Loucy (cell line): ENCODE data around the gene SAP25.

Experiments used
- H2AFZ ChIP-seq: fragments of 200-600 bp; sonication (generic); 2 replicates; pipeline ENCODE4 v1.6.0; 2016; ENCODE audit warnings: antibody characterized with exemption, mild to moderate bottlenecking, low read length, moderate library complexity
- H3F3A ChIP-seq: fragments of 200-600 bp; 2 replicates; pipeline ENCODE4 v1.6.0; 2016; ENCODE audit warnings: antibody characterized with exemption, low read depth, mild to moderate bottlenecking
- H3K27me3 ChIP-seq: fragments of 200-600 bp; sonication (generic); 2 replicates; pipeline ENCODE4 v1.6.1; 2014; ENCODE audit warnings: low read length, mild to moderate bottlenecking; ENCODE audit not compliant: insufficient read depth, poor library complexity, severe bottlenecking
- H3K36me3 ChIP-seq: fragments of 200-600 bp; sonication (generic); 2 replicates; pipeline ENCODE4 v1.6.1; 2016; ENCODE audit warnings: low read length; ENCODE audit not compliant: insufficient read depth
- H3K4me1 ChIP-seq: fragments of 200-600 bp; sonication (generic); 2 replicates; pipeline ENCODE4 v1.5.1; 2014; ENCODE audit warnings: low read length, mild to moderate bottlenecking; ENCODE audit not compliant: insufficient read depth, poor library complexity, severe bottlenecking
- H3K4me2 ChIP-seq: fragments of 200-600 bp; sonication (generic); 2 replicates; pipeline ENCODE4 v1.6.0; 2014; ENCODE audit warnings: antibody characterized with exemption, low read length, low read depth, mild to moderate bottlenecking; ENCODE audit not compliant: poor library complexity, severe bottlenecking
- H3K4me3 ChIP-seq: fragments of 200-600 bp; sonication (generic); 2 replicates; pipeline ENCODE4 v1.5.1; 2014; ENCODE audit warnings: low read length, mild to moderate bottlenecking, mixed read lengths; ENCODE audit not compliant: poor library complexity, severe bottlenecking
- H3K79me2 ChIP-seq: fragments of 200-600 bp; sonication (generic); 2 replicates; pipeline ENCODE4 v1.6.1; 2014; ENCODE audit warnings: low read length; ENCODE audit not compliant: insufficient read depth
- H3K9ac ChIP-seq: fragments of 200-600 bp; sonication (generic); 2 replicates; pipeline ENCODE4 v1.6.0; 2014; ENCODE audit warnings: mild to moderate bottlenecking, low read depth, low read length, moderate library complexity; ENCODE audit not compliant: poor library complexity, severe bottlenecking
- H3K9me2 ChIP-seq: fragments of 200-600 bp; sonication (generic); replicated peaks from 2 replicates; pipeline ENCODE4 v1.6.1; 2016; ENCODE audit warnings: low read depth, low read length, mixed read lengths
- H3K9me3 ChIP-seq: fragments of 200-600 bp; sonication (generic); 2 replicates; pipeline ENCODE4 v1.6.1; 2014; ENCODE audit warnings: mild to moderate bottlenecking, antibody characterized with exemption, low read length, low read depth; ENCODE audit not compliant: insufficient read depth
- H4K20me1 ChIP-seq: fragments of 200-600 bp; sonication (generic); 2 replicates; pipeline ENCODE4 v1.6.0; 2014; ENCODE audit warnings: antibody characterized with exemption, low read length, mild to moderate bottlenecking; ENCODE audit not compliant: insufficient read depth, poor library complexity, severe bottlenecking
- CTCF ChIP-seq: fragments of 200-600 bp; sonication (generic); conservative IDR thresholded peaks from 2 replicates; pipeline ENCODE4 v1.5.1; 2014; ENCODE audit warnings: mild to moderate bottlenecking, antibody characterized with exemption, low read length
- EZH2phosphoT487 ChIP-seq: fragments of 200-600 bp; IDR thresholded peaks from 2 replicates; pipeline ENCODE4 v1.6.1; 2018; ENCODE audit warnings: antibody characterized with exemption, mild to moderate bottlenecking, moderate library complexity, borderline replicate concordance

SAP25 gene

DNA sequence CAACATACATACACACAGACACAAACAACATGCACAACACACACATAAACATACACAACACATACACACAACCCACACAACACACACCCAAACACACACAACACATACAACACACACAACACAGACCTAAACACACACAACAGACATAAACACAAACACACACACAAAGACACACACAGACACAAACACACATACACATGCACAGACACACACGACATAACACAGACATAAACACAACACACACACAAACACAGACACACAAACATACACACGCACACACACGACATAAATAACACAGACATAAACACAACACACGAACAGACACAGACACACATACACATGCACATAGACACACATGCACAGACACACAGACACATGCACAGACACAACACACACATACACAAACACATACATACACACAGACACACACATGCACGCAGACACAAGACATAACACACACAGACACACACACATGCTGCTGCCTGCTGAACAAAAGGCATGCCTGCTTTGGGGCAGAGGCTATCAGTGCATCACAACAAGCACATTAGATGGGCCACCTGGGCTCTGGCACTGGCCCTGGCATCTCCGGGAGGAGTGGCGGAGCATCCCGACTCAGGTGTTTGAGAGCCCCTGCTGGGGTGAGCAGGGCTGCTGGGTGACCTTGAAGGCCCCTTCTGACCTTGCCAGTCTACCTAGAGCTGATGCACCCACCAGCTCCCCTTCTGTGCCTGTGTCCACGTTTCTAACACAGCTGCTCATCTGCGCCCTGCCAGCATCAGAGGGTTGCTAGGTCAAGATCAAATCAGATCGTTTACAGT lies 7.0 kb upstream of the SAP25 start:
- Histone ChIP-seq H4K20me1 (peaks cover 43% of the 10 kb centered on the region), H3K9me3 (no peaks in the 10 kb centered on the region), H3K4me2 (no peak overlapping the region), H3K4me3 (no peak overlapping the region), H3K27me3 (no peaks in the 10 kb centered on the region), H3K9me2 (no peaks in the 10 kb centered on the region), H3K36me3 (peaks cover 64% of the 10 kb centered on the region; the same call in 1 of the 2 replicates), H3F3A (peaks cover 8% of the 10 kb centered on the region; the same call in 1 of the 2 replicates), H3K79me2 (peaks cover 56% of the 10 kb centered on the region), H2AFZ (no peak overlapping the region), H3K9ac (no peak overlapping the region), H3K4me1 (peaks cover 16% of the 10 kb centered on the region)
- TF ChIP-seq CTCF (no peak), EZH2phosphoT487 (no peak)

DNA sequence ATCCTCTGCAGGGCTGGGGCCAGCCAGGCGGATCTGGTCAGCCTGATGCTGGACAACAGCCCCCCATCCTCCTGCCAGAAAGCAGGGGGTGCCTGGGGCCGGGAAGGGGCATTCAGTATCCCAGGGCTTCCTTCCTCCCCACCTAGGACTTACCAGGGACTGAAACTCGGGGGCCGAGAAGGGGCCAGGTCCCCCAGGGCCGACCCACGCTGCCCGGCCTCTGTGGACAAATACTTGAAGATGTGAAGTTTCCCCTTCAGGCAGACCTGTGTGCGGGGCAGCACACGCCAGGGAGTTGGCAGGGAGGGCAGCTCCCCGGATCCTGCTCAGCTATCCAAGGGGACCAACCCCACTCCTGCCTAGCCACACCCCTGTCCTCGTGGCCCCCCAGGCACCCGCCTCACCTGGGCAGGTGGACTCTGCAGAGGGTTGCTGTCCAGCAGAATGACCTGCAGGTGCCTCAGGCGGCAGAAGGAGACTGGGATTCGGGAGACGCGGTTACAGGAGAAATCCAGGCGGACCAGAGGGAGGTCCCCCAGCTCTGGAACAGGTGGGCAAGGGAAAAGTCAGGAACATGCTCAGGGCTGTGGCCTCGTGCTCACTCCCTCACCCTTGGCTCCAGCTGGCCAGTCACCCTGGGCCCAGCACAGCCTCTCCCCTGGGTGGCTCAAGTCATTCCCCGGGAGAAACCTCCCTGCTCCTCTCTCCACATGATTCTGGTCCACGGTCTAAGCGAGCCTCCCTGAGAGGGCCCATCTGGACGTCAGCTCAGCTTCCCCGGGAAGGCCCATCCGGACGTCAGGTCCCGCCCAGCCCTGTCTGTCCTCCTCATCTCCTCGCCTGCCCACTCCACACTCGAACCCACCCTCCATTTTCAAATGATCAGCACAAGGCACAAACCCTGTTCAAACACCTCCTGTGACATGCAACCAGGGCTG lies 4.8 kb upstream of the SAP25 start:
- no peaks in the 10 kb centered on the region for H3K9me2 ChIP-seq
- H2AFZ ChIP-seq, result no peak overlapping the region
- peaks cover 74% of the 10 kb centered on the region; the same call in 1 of the 2 replicates for H3K36me3 ChIP-seq
- H3K9me3 ChIP-seq, result no peaks in the 10 kb centered on the region
- H3K9ac ChIP-seq, result no peak overlapping the region
- H3K27me3 ChIP-seq, result no peaks in the 10 kb centered on the region
- H3K79me2 ChIP-seq, result peaks cover 36% of the 10 kb centered on the region
- H3K4me3 ChIP-seq, result no peak overlapping the region
- H3F3A ChIP-seq, result peaks cover 7% of the 10 kb centered on the region; the same call in 1 of the 2 replicates
- no peak for TF ChIP-seq CTCF
- TF ChIP-seq EZH2phosphoT487, result no peak
- peaks cover 15% of the 10 kb centered on the region for H3K4me1 ChIP-seq
- H4K20me1 ChIP-seq, result peaks cover 27% of the 10 kb centered on the region
- no peak overlapping the region for H3K4me2 ChIP-seq

- Histone ChIP-seq H3K4me1 (peaks cover 4% of the 10 kb centered on the region), H4K20me1 (peaks cover 17% of the 10 kb centered on the region), H3K4me3 (no peak overlapping the region), H3K36me3 (peaks cover 74% of the 10 kb centered on the region; the same call in 1 of the 2 replicates), H3K79me2 (peaks cover 26% of the 10 kb centered on the region), H3K27me3 (no peaks in the 10 kb centered on the region), H2AFZ (no peak overlapping the region), H3K4me2 (no peak overlapping the region), H3K9me2 (no peaks in the 10 kb centered on the region), H3K9me3 (no peaks in the 10 kb centered on the region), H3K9ac (no peak overlapping the region), H3F3A (no peaks in the 10 kb centered on the region)
- TF ChIP-seq EZH2phosphoT487 (no peak), CTCF (no peak)
These were observed 3.8 kb upstream of the SAP25 start for GRCh38 chr7:100577507-100577906.
